ENCODE results near the gene NANOS1.

DNA sequence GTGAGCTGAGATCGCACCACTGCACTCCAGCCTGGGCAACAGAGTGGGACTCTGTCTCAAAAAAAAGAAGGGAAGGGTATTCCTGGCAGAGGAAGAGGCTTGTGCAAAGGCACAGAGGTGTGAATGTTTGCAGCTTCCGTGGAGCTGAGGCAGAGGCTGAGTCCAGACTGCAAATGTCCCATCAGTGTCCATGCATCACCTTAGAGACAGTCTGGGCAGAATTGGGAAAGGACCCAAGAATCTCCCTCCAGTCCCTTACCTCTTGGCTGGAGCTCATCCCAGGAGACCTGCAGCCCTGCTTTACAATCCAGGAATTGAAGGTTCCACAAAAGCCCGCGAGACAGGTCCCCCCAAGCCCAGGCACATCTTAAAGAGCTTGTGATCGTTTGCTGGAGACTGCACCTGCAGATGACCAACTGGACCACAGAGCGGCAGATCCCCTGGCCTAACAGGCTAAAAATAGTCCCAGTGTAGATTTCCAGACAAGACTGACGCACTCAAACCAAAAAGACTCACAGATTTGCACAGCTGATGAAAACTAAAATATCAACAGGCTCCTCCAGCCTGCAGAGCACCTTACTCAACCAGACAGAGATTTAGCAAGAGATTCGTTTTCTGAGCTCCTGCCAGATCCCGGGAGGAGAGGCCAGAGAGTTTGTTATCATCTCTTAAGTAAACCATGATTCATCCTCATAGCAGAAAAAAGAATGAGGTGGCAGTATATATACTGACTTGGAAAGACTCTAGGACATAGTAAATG, 22.9 kb upstream of the NANOS1 start:
- TF ChIP-seq POLR2AphosphoS5 (IDR thresholded peaks at IDR 0.05; ENCODE audit: low read depth, low read length): no peak
- no peak for TF ChIP-seq TAF1 (IDR thresholded peaks at IDR 0.05; ENCODE audit: low read depth, low read length)
- no peak for TF ChIP-seq POLR2A (IDR thresholded peaks at IDR 0.05; ENCODE audit: low read depth, low read length)
